GM18867 (cell line): ENCODE results near the gene EEIG1.
A peak's percentile ranks its signal among the peaks of the same experiment; 100 is the strongest.
"Not testable (repeated sequence)": the region's sequence is repeated elsewhere in the genome, so short reads cannot be mapped to it uniquely, and the experiment has no call there.

Experiments used
- ATAC-seq: cut with Tn5 transposase; IDR thresholded peaks from one replicate; pipeline ENCODE4 v1.9.1; 2021; ENCODE audit warnings: mild to moderate bottlenecking, moderate library complexity; ENCODE audit not compliant: unreplicated experiment

Gene EEIG1

DNA sequence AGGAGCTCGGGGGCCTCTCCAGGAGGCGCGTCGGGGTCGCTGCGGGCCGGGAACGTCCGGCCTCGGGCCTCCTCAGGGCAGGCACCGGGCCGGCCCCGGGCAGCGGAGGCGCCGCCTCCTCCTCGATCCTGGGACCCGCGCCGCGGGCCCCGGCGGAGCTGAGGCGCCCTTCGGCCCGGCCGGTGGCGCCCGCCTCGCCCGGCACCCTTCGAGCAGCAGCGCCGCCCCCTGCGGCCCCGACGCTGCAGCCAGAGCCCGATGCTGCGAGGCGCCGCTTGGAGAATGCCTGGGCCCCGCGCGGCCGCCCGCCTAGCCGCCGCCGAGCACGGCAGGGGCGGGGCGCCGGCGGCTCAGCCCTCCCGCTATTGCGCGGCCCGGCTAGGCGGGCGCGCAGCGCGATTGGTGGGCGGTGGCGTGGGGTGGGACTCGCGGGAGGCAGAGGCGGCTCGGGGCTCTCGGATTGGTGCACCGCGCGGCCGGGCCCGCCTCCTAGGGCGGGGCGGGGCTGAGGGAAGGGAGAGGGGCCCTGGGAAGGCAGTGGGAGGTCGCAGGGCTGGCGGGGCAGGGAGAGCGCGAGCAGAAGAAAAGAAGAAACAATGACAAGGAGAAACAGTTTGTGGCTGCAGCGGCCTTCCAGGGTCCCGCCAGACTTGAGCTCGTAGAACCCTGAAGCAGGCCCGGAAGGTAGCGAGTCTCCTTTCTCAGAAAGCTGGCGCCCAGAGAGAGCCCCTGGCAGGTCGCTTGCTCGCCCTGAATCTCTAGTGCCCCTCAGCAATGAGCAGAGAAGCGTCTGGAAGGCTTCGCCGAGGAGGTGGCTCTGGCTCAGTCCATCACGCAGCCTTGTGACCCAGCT lies at the start of gene EEIG1:
TSS of gene EEIG1 (minus strand) at position 284 of the 853 bp plus-strand sequence. CDS start 852 bp downstream, outside the sequence.
- peak; percentile 76 for ATAC-seq

DNA sequence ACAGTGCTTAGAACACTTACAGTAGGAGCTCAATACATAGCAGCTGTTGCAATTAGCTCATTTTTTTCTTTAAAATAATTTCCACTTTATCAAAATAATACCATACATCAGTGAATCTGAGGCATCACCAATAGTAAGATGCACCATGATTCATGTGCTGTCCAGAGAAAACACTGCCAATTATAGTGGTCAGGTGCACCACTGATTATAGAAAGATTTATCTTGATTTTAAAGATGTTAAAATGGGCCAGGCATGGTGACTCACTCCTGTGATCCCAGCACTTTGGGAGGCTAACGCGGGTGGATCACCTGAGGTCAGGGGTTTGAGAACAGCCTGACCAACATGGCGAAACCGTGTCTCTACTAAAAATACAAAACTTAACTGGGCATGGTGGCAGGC lies 46.9 kb upstream of the EEIG1 start:
- no peak for ATAC-seq

- peak; percentile 5 for ATAC-seq
These were observed 46.2 kb upstream of the EEIG1 start for GRCh38 chr9:128026773-128027541.

DNA sequence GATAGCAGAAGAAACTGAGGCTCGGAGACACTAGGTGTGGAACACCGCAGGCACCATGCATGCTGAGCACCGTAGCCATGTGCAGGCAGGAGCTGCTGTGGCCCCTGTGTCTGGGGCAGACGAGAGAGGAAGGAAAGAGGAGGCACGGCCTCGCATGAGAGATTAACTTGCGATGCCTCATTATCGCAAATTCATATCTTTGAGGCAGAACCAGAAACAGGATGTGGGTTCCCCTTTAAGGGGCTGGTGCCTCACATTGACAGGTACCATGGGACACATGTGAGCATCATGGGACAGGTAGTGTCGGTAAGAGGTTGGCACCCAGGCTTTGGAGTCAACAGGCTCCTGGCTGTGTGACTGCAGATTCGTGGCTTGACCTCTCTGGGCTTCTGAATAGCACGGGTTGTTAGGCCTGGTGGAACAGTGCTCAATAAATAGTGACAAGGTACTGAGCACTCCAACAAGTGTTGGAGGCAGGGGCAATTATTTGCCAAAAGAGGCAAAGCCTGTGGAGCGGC lies 45.5 kb upstream of the EEIG1 start:
- peak; percentile 46 for ATAC-seq

GRCh38 chr9:128025736-128026135 lies 44.9 kb upstream of the EEIG1 start:
- no peak for ATAC-seq

- ATAC-seq = no peak
These were observed 44.0 kb upstream of the EEIG1 start for GRCh38 chr9:128024761-128025308.

- ATAC-seq = not testable (repeated sequence)
These were observed 42.9 kb upstream of the EEIG1 start for GRCh38 chr9:128023671-128024070.

DNA sequence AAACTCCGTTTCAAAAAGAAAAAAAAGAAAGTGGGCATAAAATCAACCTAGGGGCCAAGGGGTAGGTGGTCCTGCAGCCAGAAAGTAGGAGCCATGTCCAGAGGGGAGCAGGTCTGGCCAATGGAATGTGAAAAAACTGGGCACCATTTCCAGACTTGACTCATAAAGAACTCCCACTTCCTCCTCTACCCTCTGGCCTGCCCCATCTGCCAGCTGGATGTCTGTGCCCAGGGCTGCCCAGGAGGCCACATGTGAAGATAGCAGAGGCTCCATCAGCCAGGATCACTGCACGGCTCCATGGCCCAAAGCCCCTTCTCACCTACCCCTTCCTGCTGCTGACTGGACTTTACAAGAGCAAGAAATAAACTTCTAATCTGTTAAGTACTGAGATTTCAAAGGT lies 42.1 kb upstream of the EEIG1 start:
- no peak for ATAC-seq

- no peak for ATAC-seq
These were observed 40.3 kb upstream of the EEIG1 start for GRCh38 chr9:128021098-128021497.

DNA sequence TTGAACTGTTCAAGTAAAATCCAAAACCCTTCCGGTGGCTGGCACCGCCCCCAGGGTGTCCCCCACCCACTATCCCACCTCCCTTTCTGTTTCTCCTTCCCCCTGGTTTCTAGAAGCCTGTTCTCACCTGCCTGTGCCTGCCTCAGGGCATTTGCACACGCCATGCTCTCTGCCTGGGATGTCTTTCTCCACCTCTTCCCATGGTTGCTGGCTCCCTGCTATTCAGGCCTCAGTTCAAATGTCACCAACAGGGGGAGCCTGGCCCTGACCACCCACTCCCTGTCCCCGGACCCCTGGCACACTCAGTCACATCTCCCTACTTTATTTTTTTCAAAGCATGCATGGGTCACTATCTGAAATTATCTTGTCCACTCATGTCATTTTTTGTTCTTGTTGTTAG lies 39.9 kb upstream of the EEIG1 start:
- no peak for ATAC-seq

- no peak for ATAC-seq
These were observed 34.9 kb upstream of the EEIG1 start for GRCh38 chr9:128015696-128016095.

- ATAC-seq = no peak
These were observed 30.5 kb upstream of the EEIG1 start for GRCh38 chr9:128011071-128011817.

DNA sequence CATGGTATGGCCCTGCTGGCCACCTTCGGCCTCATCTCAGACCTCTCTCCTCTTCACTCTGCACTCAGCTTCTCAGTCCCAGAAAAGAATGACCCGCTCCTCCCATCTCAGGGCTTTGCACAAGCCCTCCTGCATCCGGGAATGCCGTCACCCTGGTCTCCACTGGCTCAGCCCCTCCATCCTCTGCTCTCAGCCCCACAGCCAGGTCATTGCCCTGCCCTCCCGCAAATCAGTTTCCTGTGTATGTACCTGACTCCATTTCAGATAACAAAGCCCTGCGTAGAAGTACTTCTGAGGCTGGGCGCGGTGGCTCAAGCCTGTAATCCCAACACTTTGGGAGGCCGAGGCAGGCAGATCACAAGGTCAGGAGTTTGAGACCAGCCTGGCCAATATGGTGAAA lies 28.9 kb upstream of the EEIG1 start:
- no peak for ATAC-seq

DNA sequence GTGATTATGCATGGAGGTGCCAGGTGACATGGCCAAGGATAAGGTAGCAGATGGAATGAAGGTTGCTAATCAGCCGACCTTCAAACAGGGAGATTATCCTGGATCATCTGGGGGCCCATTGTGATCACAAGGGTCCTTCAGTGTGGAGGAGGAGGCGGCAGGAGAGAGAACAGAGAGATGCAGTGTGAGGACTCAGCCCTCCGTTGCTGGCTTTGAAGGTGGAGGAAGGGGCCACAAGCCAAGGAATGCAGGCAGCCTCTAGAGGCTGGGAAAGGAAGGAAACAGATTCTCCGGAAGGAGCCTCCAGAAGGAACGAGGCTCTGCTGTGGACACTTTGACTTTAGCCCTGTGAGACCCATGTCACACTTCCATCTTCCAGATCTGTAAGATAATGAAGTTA lies 27.4 kb upstream of the EEIG1 start:
- ATAC-seq = no peak

DNA sequence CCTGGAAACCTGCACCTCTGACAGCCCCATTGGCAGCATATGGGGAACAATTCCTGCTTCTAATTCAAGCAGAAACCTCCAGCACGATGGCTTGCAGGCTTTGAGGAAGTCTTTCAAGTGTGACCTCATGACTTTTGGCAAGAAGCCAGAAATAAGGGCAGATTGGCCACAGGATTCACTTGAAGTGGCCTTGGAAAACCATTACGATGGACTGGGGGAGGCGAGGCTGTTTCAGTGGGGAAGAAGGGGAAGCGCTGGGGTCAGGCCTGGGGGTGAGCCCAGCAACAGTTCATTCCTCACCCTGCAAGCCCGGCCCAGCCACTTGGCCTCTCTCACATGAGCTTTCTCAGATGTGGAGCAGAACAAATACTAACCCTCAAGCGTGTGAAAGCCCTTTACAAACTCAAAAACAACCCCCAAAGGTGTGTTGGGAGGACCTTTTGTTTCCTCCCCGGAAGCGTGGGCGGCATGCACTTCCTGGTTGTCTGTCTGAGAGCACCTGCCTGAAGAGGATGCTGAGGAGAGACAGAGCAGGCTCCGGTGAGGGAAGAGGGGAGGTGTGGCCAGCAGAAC lies 26.9 kb upstream of the EEIG1 start:
- peak; percentile 62 for ATAC-seq

GRCh38 chr9:128006332-128006996 lies 25.7 kb upstream of the EEIG1 start:
- no peak for ATAC-seq

DNA sequence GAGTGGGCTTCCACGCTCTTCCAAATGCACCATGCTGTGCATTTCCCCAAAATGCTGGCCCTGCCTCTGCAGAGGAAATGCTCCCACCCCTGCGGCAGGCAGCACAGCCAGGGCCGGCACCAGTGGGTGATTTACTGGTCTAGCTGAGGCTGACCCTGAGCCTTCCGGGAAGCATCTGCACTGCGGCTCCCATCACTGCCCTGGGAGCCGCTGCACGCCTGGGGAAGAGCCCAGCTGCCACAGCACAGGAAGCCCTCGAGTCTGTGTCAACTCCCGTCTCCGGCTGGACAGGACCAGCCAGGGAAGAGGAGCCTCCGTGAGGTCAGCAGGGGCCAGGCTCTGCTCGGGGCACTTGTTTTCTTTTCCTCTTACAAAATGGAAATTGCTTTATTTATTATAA lies 25.1 kb upstream of the EEIG1 start:
- ATAC-seq = no peak

- ATAC-seq = no peak
These were observed 23.3 kb upstream of the EEIG1 start for GRCh38 chr9:128003966-128004604.

GRCh38 chr9:128002959-128003358 lies 22.2 kb upstream of the EEIG1 start:
- no peak for ATAC-seq
